Neural progenitor cell (in vitro differentiated cells): ENCODE results near the gene PDE1C.

Source experiments
- EZH2 ChIP-seq: fragments of 200-600 bp; sonication (generic); IDR thresholded peaks from 2 replicates; pipeline ENCODE4 v1.6.1; 2017; ENCODE audit warnings: antibody characterized with exemption, mild to moderate bottlenecking, moderate library complexity
- EZH2phosphoT487 ChIP-seq: fragments of 200-600 bp; sonication (generic); IDR thresholded peaks from 2 replicates; pipeline ENCODE4 v1.6.1; 2017; ENCODE audit warnings: antibody characterized with exemption
- TF ChIP-seq, protein P1 (sequence below): fragments of 200-600 bp; sonication (generic); IDR thresholded peaks from 2 replicates; pipeline ENCODE4 v1.5.1; 2017; ENCODE audit warnings: antibody characterized with exemption, mild to moderate bottlenecking

DNA sequence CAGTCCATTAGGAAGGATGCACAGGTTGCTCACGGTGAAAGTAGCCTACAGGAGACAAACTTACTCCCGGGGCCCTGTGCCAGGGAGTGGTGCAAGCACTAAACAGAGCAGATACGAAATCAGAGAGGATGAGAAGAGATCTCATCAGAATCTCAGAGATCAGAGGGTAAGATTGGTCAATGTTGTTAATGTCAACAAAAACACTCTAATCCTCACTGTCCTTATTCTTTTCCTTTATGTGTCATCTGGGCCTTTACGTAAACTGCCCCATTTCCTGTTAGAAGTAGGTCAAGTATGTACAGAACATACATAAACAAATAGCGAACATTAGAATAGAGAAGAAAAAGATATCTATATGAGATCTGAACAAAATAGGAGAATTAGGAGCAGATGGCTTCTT lies 220.1 kb downstream of the PDE1C start:
- TF ChIP-seq EZH2 (no peak), EZH2phosphoT487 (no peak)
- TF ChIP-seq, protein P1, sequence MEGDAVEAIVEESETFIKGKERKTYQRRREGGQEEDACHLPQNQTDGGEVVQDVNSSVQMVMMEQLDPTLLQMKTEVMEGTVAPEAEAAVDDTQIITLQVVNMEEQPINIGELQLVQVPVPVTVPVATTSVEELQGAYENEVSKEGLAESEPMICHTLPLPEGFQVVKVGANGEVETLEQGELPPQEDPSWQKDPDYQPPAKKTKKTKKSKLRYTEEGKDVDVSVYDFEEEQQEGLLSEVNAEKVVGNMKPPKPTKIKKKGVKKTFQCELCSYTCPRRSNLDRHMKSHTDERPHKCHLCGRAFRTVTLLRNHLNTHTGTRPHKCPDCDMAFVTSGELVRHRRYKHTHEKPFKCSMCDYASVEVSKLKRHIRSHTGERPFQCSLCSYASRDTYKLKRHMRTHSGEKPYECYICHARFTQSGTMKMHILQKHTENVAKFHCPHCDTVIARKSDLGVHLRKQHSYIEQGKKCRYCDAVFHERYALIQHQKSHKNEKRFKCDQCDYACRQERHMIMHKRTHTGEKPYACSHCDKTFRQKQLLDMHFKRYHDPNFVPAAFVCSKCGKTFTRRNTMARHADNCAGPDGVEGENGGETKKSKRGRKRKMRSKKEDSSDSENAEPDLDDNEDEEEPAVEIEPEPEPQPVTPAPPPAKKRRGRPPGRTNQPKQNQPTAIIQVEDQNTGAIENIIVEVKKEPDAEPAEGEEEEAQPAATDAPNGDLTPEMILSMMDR: no peak
